ENCODE results near the gene BMPR2. TPM values are rescaled to one million over a fixed set of nuclear protein-coding genes. Genes with fewer than 3 reads are reported as not detected.

The BMPR2 gene
- total RNA-seq, 4 donors from 2014 or later: 54.8 to 76.7 (median 67.7) TPM

DNA sequence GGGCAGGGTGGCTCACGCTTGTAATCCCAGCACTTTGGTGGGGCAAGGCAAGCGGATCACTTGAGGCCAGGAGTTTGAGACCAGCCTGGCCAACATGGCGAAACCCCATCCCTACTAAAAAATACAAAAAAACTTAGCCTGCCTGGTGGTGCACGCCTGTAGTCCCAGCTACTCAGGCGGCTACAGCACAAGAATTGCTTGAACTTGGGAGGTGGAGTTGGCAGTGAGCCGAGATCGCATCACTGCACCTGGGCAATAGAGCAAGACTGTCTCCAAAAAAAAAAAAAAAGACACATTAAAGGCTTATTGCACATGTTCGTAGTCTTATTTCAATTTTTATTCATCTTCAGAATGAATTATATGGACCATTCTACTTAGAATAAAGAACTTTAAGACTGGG, 110.2 kb downstream of the BMPR2 start:
- intact Hi-C loops (cut with DNase I): no loop called here
- no peaks in the 10 kb centered on the region for H3K27me3 ChIP-seq
- H3K27ac ChIP-seq (replicated peaks in 1 of 4): no peak overlapping the region
- peaks cover 0 to 7% (median 0%) of the 10 kb centered on the region in 4 donors for H3K36me3 ChIP-seq
- TF ChIP-seq EP300 (IDR thresholded peaks at IDR 0.05) (no peak), POLR2A (IDR thresholded peaks at IDR 0.05; ENCODE audit: low read depth) (no peak), POLR2AphosphoS5 (IDR thresholded peaks at IDR 0.05) (no peak), CTCF (IDR thresholded peaks at IDR 0.05) (no peak)
- H3K4me1 ChIP-seq: peaks cover 2 to 10% (median 4%) of the 10 kb centered on the region in 4 donors
- DNase-seq (ENCODE audit: extremely low spot score): no peak
- no peak overlapping the region for H3K4me3 ChIP-seq
- 95% methylated on average over 8 of the region's 8 CpGs for WGBS
- H3K9me3 ChIP-seq: no peaks in the 10 kb centered on the region

DNA sequence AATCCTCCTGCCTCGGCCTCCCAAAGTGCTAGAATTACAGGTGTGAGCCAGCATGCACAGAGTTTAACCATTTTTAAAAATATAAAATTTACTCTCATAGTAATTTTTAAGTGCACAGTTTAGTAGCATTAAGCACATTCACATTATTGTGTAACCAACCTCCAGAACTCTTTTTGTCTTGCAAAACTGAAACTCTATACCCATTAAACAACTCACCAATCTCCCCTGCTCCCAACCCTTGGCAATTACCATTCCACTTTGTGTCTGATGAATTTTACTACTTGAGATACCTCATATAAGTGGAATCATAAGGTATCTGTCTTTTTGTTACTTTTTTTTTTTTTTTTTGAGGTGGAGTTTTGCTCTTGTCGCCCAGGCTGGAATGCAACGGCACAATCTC, 112.5 kb downstream of the BMPR2 start:
- H3K9me3 ChIP-seq: no peaks in the 10 kb centered on the region
- TF ChIP-seq CTCF (IDR thresholded peaks at IDR 0.05): no peak
- no peak overlapping the region for H3K4me3 ChIP-seq
- DNase-seq (ENCODE audit: extremely low spot score): no peak
- no peaks in the 10 kb centered on the region for H3K27me3 ChIP-seq
- intact Hi-C loops (cut with DNase I): no loop called here
- H3K27ac ChIP-seq (replicated peaks in 1 of 4): no peak overlapping the region
- peaks cover 6 to 14% (median 7%) of the 10 kb centered on the region in 4 donors for H3K4me1 ChIP-seq
- 98% methylated on average over 3 of the region's 3 CpGs for WGBS
- H3K36me3 ChIP-seq: peaks cover 0 to 7% (median 0%) of the 10 kb centered on the region in 4 donors

GRCh38 chr2:202490479-202490878, 114.4 kb downstream of the BMPR2 start:
- Histone ChIP-seq H3K27ac (replicated peaks in 1 of 4) (no peak overlapping the region), H3K4me1 (peaks cover 13 to 27% (median 19%) of the 10 kb centered on the region in 4 donors), H3K4me3 (no peak overlapping the region), H3K9me3 (no peaks in the 10 kb centered on the region), H3K27me3 (no peaks in the 10 kb centered on the region), H3K36me3 (peaks cover 0 to 7% (median 0%) of the 10 kb centered on the region in 4 donors)
- intact Hi-C loops (cut with DNase I): no loop called here
- DNase-seq (ENCODE audit: extremely low spot score): no peak
- TF ChIP-seq EP300 (IDR thresholded peaks at IDR 0.05) (no peak), CTCF (IDR thresholded peaks at IDR 0.05) (no peak), POLR2AphosphoS5 (IDR thresholded peaks at IDR 0.05) (no peak), POLR2A (IDR thresholded peaks at IDR 0.05; ENCODE audit: low read depth) (no peak)

DNA sequence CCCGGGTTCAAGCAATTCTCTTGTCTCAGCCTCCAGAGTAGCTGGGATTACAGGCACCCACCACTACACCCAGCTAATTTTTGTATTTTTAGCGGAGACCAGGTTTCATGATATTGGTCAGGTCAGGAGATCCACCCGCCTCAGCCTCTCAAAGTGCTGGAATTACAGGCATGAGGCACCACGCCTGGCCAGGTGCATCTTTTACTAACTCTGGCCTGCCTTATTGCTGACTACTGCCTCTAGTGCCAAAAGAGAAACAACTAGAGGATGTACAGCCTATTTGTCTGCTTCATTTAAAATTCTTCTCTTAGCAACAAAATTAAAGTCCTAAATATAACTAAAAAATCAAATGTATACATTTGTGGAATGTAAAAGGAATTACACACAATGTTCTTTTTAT, 115.4 kb downstream of the BMPR2 start:
- no peak for DNase-seq (ENCODE audit: extremely low spot score)
- H3K27ac ChIP-seq (replicated peaks in 1 of 4): no peak overlapping the region
- TF ChIP-seq EP300 (IDR thresholded peaks at IDR 0.05) (no peak), CTCF (IDR thresholded peaks at IDR 0.05) (no peak), POLR2AphosphoS5 (IDR thresholded peaks at IDR 0.05) (no peak), POLR2A (IDR thresholded peaks at IDR 0.05; ENCODE audit: low read depth) (no peak)
- H3K4me3 ChIP-seq: no peak overlapping the region
- intact Hi-C loops (cut with DNase I): no loop called here
- peaks cover 13 to 27% (median 19%) of the 10 kb centered on the region in 4 donors for H3K4me1 ChIP-seq
- 96% methylated on average over 4 of the region's 4 CpGs for WGBS
- no peaks in the 10 kb centered on the region for H3K9me3 ChIP-seq
- H3K36me3 ChIP-seq: peaks cover 0 to 4% (median 0%) of the 10 kb centered on the region in 4 donors
- no peaks in the 10 kb centered on the region for H3K27me3 ChIP-seq

Measured in esophagus muscularis mucosa (tissue), 4 donors.